ENCODE measurements around the gene NRP1. TPM values are rescaled to one million over a fixed set of nuclear protein-coding genes. Genes with fewer than 3 reads are reported as not detected.

The NRP1 gene
- total RNA-seq, 2 donors from 2014 or later = 0.33 to 1.5 TPM

GRCh38 chr10:33325929-33326328 lies 8.5 kb downstream of the NRP1 start:
- H3K27me3 Mint-ChIP-seq = peaks cover 23 to 68% of the 10 kb centered on the region in 2 donors
- no peaks in the 10 kb centered on the region for H3K9me3 Mint-ChIP-seq
- no peak overlapping the region for H3K27ac Mint-ChIP-seq
- H3K4me3 Mint-ChIP-seq = no peak overlapping the region
- DNase-seq (ENCODE audit: low spot score) = no peak
- ATAC-seq = no peak
- no peaks in the 10 kb centered on the region for H3K4me1 Mint-ChIP-seq (ENCODE audit: low read depth in 2 of 2)
- H3K36me3 Mint-ChIP-seq = no peaks in the 10 kb centered on the region

GRCh38 chr10:33323721-33324120 lies 10.7 kb downstream of the NRP1 start:
- Mint-ChIP-seq H3K36me3 (no peaks in the 10 kb centered on the region), H3K9me3 (no peaks in the 10 kb centered on the region)

GRCh38 chr10:33321516-33321915 lies 13.0 kb downstream of the NRP1 start:
- DNase-seq (ENCODE audit: low spot score) (no peak), ATAC-seq (no peak)
- Mint-ChIP-seq H3K4me3 (no peak overlapping the region), H3K27me3 (peaks cover 6 to 39% of the 10 kb centered on the region in 2 donors), H3K4me1 (ENCODE audit: low read depth in 2 of 2) (no peaks in the 10 kb centered on the region), H3K36me3 (no peaks in the 10 kb centered on the region), H3K9me3 (no peaks in the 10 kb centered on the region), H3K27ac (no peak overlapping the region)

More at GRCh38 chr10:33323721-33324120, 10.7 kb downstream of the NRP1 start:
- no peak overlapping the region for H3K4me3 Mint-ChIP-seq
- DNase-seq (ENCODE audit: low spot score) (no peak), ATAC-seq (no peak)
- peaks cover 13 to 54% of the 10 kb centered on the region in 2 donors for H3K27me3 Mint-ChIP-seq
- H3K27ac Mint-ChIP-seq = no peak overlapping the region
- H3K4me1 Mint-ChIP-seq (ENCODE audit: low read depth in 2 of 2) = no peaks in the 10 kb centered on the region

GRCh38 chr10:33320288-33320687 lies 14.2 kb downstream of the NRP1 start:
- Mint-ChIP-seq H3K27me3 (peaks cover 10 to 39% of the 10 kb centered on the region in 2 donors), H3K27ac (no peak overlapping the region), H3K9me3 (no peaks in the 10 kb centered on the region), H3K4me1 (ENCODE audit: low read depth in 2 of 2) (no peaks in the 10 kb centered on the region), H3K4me3 (no peak overlapping the region), H3K36me3 (no peaks in the 10 kb centered on the region)
- ATAC-seq (no peak), DNase-seq (ENCODE audit: low spot score) (no peak)

- no peaks in the 10 kb centered on the region for H3K4me1 Mint-ChIP-seq (ENCODE audit: low read depth in 2 of 2)
Measured at GRCh38 chr10:33315891-33316290, 18.6 kb downstream of the NRP1 start.

GRCh38 chr10:33314811-33315561 lies 19.5 kb downstream of the NRP1 start:
- no peaks in the 10 kb centered on the region for H3K4me1 Mint-ChIP-seq (ENCODE audit: low read depth in 2 of 2)
- peaks cover 8 to 30% of the 10 kb centered on the region in 2 donors for H3K27me3 Mint-ChIP-seq
- ATAC-seq = no peak

More at GRCh38 chr10:33315891-33316290, 18.6 kb downstream of the NRP1 start:
- Mint-ChIP-seq H3K27me3 (peaks cover 9 to 37% of the 10 kb centered on the region in 2 donors), H3K4me3 (no peak overlapping the region), H3K27ac (no peak overlapping the region), H3K36me3 (no peaks in the 10 kb centered on the region), H3K9me3 (no peaks in the 10 kb centered on the region)
- DNase-seq (ENCODE audit: low spot score) (no peak), ATAC-seq (no peak)

GRCh38 chr10:33311640-33312039 lies 22.8 kb downstream of the NRP1 start:
- Mint-ChIP-seq H3K4me3 (no peak overlapping the region), H3K27me3 (peaks cover 8 to 26% of the 10 kb centered on the region in 2 donors), H3K36me3 (no peaks in the 10 kb centered on the region), H3K4me1 (ENCODE audit: low read depth in 2 of 2) (peaks cover 0 to 6% of the 10 kb centered on the region in 2 donors), H3K27ac (no peak overlapping the region), H3K9me3 (no peaks in the 10 kb centered on the region)
- no peak for ATAC-seq
- no peak for DNase-seq (ENCODE audit: low spot score)

More at GRCh38 chr10:33314811-33315561, 19.5 kb downstream of the NRP1 start:
- Mint-ChIP-seq H3K27ac (no peak overlapping the region), H3K36me3 (no peaks in the 10 kb centered on the region), H3K9me3 (no peaks in the 10 kb centered on the region), H3K4me3 (no peak overlapping the region)
- no peak for DNase-seq (ENCODE audit: low spot score)

GRCh38 chr10:33310853-33311252 lies 23.6 kb downstream of the NRP1 start:
- no peak for DNase-seq (ENCODE audit: low spot score)
- Mint-ChIP-seq H3K27ac (no peak overlapping the region), H3K27me3 (peaks cover 8 to 20% of the 10 kb centered on the region in 2 donors), H3K36me3 (no peaks in the 10 kb centered on the region), H3K4me3 (no peak overlapping the region), H3K4me1 (ENCODE audit: low read depth in 2 of 2) (peaks cover 0 to 6% of the 10 kb centered on the region in 2 donors), H3K9me3 (no peaks in the 10 kb centered on the region)
- no peak for ATAC-seq

GRCh38 chr10:33309406-33309805 lies 25.1 kb downstream of the NRP1 start:
- ATAC-seq = no peak
- H3K9me3 Mint-ChIP-seq = no peaks in the 10 kb centered on the region
- no peak overlapping the region for H3K4me3 Mint-ChIP-seq
- no peak for DNase-seq (ENCODE audit: low spot score)
- peaks cover 0 to 6% of the 10 kb centered on the region in 2 donors for H3K4me1 Mint-ChIP-seq (ENCODE audit: low read depth in 2 of 2)
- no peaks in the 10 kb centered on the region for H3K36me3 Mint-ChIP-seq
- H3K27me3 Mint-ChIP-seq = peaks cover 5 to 12% of the 10 kb centered on the region in 2 donors
- no peak overlapping the region for H3K27ac Mint-ChIP-seq

- no peaks in the 10 kb centered on the region for H3K36me3 Mint-ChIP-seq
- H3K27me3 Mint-ChIP-seq = peaks cover 2 to 20% of the 10 kb centered on the region in 2 donors
- no peak overlapping the region for H3K27ac Mint-ChIP-seq
- H3K4me1 Mint-ChIP-seq (ENCODE audit: low read depth in 2 of 2) = peaks cover 0 to 6% of the 10 kb centered on the region in 2 donors
- H3K4me3 Mint-ChIP-seq = no peak overlapping the region
- DNase-seq (ENCODE audit: low spot score) = no peak
- ATAC-seq = no peak
- no peaks in the 10 kb centered on the region for H3K9me3 Mint-ChIP-seq
Measured at GRCh38 chr10:33307835-33308234, 26.6 kb downstream of the NRP1 start.

- DNase-seq (ENCODE audit: low spot score) (no peak), ATAC-seq (no peak)
- Mint-ChIP-seq H3K4me3 (no peak overlapping the region), H3K9me3 (no peaks in the 10 kb centered on the region), H3K27ac (no peak overlapping the region), H3K27me3 (peaks cover 2 to 17% of the 10 kb centered on the region in 2 donors), H3K4me1 (ENCODE audit: low read depth in 2 of 2) (peaks cover 0 to 6% of the 10 kb centered on the region in 2 donors), H3K36me3 (no peaks in the 10 kb centered on the region)
Measured at GRCh38 chr10:33306701-33307519, 27.6 kb downstream of the NRP1 start.

- ATAC-seq (no peak), DNase-seq (ENCODE audit: low spot score) (no peak)
- H3K9me3 Mint-ChIP-seq = no peaks in the 10 kb centered on the region
- peaks cover 5 to 24% of the 10 kb centered on the region in 2 donors for H3K27me3 Mint-ChIP-seq
- no peak overlapping the region for H3K27ac Mint-ChIP-seq
- peaks cover 0 to 6% of the 10 kb centered on the region in 2 donors for H3K4me1 Mint-ChIP-seq (ENCODE audit: low read depth in 2 of 2)
- no peak overlapping the region for H3K4me3 Mint-ChIP-seq
- H3K36me3 Mint-ChIP-seq = no peaks in the 10 kb centered on the region
Measured at GRCh38 chr10:33306126-33306525, 28.3 kb downstream of the NRP1 start.

GRCh38 chr10:33304423-33305225 lies 29.8 kb downstream of the NRP1 start:
- DNase-seq (ENCODE audit: low spot score) = no peak
- peaks cover 0 to 5% of the 10 kb centered on the region in 2 donors for H3K4me1 Mint-ChIP-seq (ENCODE audit: low read depth in 2 of 2)
- no peaks in the 10 kb centered on the region for H3K36me3 Mint-ChIP-seq
- no peak overlapping the region for H3K4me3 Mint-ChIP-seq
- no peak overlapping the region for H3K27ac Mint-ChIP-seq
- ATAC-seq = no peak
- H3K27me3 Mint-ChIP-seq = peaks cover 12 to 30% of the 10 kb centered on the region in 2 donors
- no peaks in the 10 kb centered on the region for H3K9me3 Mint-ChIP-seq

All from natural killer cell treated with Interleukin-12 subunit alpha and Interleukin-12 subunit beta and Interleukin-15 and Interleukin-18, amount 100 ng/mL, for 72 hours (primary cell).